NCI-H748 (cell line): ENCODE results near the gene RELCH.

ENCODE experiments used
- DNase-seq: peaks from one replicate; lab custom pipeline; 2025; ENCODE audit not compliant: unreplicated experiment; lab: John Stamatoyannopoulos, UW

RELCH gene

GRCh38 chr18:62189208-62189607 is 2.2 kb downstream of the RELCH start:
- no peak for DNase-seq

- DNase-seq, result no peak
Measured at GRCh38 chr18:62196079-62196478, 9.0 kb downstream of the RELCH start.

- no peak for DNase-seq
Measured at GRCh38 chr18:62196980-62197379, 9.9 kb downstream of the RELCH start.

- DNase-seq, result no peak
Measured at GRCh38 chr18:62198259-62198658, 11.2 kb downstream of the RELCH start.

- no peak for DNase-seq
Measured at GRCh38 chr18:62199629-62200028, 12.6 kb downstream of the RELCH start.

- no peak for DNase-seq
Measured at GRCh38 chr18:62200121-62200914, 13.3 kb downstream of the RELCH start.

GRCh38 chr18:62201870-62202269 is 14.8 kb downstream of the RELCH start:
- no peak for DNase-seq

GRCh38 chr18:62205824-62206223 is 18.8 kb downstream of the RELCH start:
- DNase-seq, result no peak

- no peak for DNase-seq
Measured at GRCh38 chr18:62206593-62206992, 19.5 kb downstream of the RELCH start.

- no peak for DNase-seq
Measured at GRCh38 chr18:62209046-62209445, 22.0 kb downstream of the RELCH start.

GRCh38 chr18:62210138-62210537 is 23.1 kb downstream of the RELCH start:
- no peak for DNase-seq

- DNase-seq, result no peak
Measured at GRCh38 chr18:62211325-62211828, 24.3 kb downstream of the RELCH start.

GRCh38 chr18:62214790-62215189 is 27.7 kb downstream of the RELCH start:
- DNase-seq, result no peak

GRCh38 chr18:62224229-62224628 is 37.2 kb downstream of the RELCH start:
- peak; percentile 9 for DNase-seq

GRCh38 chr18:62226047-62226446 is 39.0 kb downstream of the RELCH start:
- no peak for DNase-seq

GRCh38 chr18:62236252-62236651 is 49.2 kb downstream of the RELCH start:
- no peak for DNase-seq

- no peak for DNase-seq
Measured at GRCh38 chr18:62239475-62239874, 52.4 kb downstream of the RELCH start.

GRCh38 chr18:62242955-62243354 is 55.9 kb downstream of the RELCH start:
- no peak for DNase-seq

GRCh38 chr18:62245177-62245576 is 58.1 kb downstream of the RELCH start:
- no peak for DNase-seq

- no peak for DNase-seq
Measured at GRCh38 chr18:62245699-62246098, 58.6 kb downstream of the RELCH start.

GRCh38 chr18:62248313-62248712 is 61.3 kb downstream of the RELCH start:
- DNase-seq, result no peak

GRCh38 chr18:62249478-62250097 is 62.5 kb downstream of the RELCH start:
- peak; percentile 84 for DNase-seq
